ENCODE results near the gene IGSF8. TPM values are rescaled to one million over a fixed set of nuclear protein-coding genes. Genes with fewer than 3 reads are reported as not detected.

Gene IGSF8
- total RNA-seq, 1 donor from 2014 or later, result 33.2 TPM

- Mint-ChIP-seq H3K27me3 (ENCODE audit: low read depth) (peaks cover 39% of the 10 kb centered on the region), H3K4me1 (peaks cover 15% of the 10 kb centered on the region), H3K4me3 (no peak overlapping the region), H3K9me3 (no peaks in the 10 kb centered on the region), H3K27ac (no peak overlapping the region), H3K36me3 (no peaks in the 10 kb centered on the region)
- no peak for DNase-seq (ENCODE audit: low spot score in 2 of 2, unreplicated experiment in 2 of 2)
- TF ChIP-seq CTCF (IDR thresholded peaks at IDR 0.05; ENCODE audit: unreplicated experiment), result no peak
These were observed 49.3 kb downstream of the IGSF8 start for GRCh38 chr1:160049101-160049500.

GRCh38 chr1:160048335-160048734, 50.1 kb downstream of the IGSF8 start:
- Mint-ChIP-seq H3K36me3 (no peaks in the 10 kb centered on the region), H3K27me3 (ENCODE audit: low read depth) (peaks cover 36% of the 10 kb centered on the region), H3K9me3 (no peaks in the 10 kb centered on the region), H3K27ac (no peak overlapping the region), H3K4me3 (no peak overlapping the region), H3K4me1 (peaks cover 15% of the 10 kb centered on the region)
- no peak for TF ChIP-seq CTCF (IDR thresholded peaks at IDR 0.05; ENCODE audit: unreplicated experiment)
- no peak for DNase-seq (ENCODE audit: low spot score in 2 of 2, unreplicated experiment in 2 of 2)

- Mint-ChIP-seq H3K9me3 (no peaks in the 10 kb centered on the region), H3K4me3 (peak overlapping the region; percentile 11), H3K36me3 (no peaks in the 10 kb centered on the region), H3K27ac (no peak overlapping the region), H3K27me3 (ENCODE audit: low read depth) (peaks cover 30% of the 10 kb centered on the region), H3K4me1 (peaks cover 15% of the 10 kb centered on the region)
- no peak for TF ChIP-seq CTCF (IDR thresholded peaks at IDR 0.05; ENCODE audit: unreplicated experiment)
- DNase-seq (ENCODE audit: low spot score in 2 of 2, unreplicated experiment in 2 of 2), result no peak
These were observed 51.1 kb downstream of the IGSF8 start for GRCh38 chr1:160047111-160047991.

GRCh38 chr1:160046494-160047110, 51.8 kb downstream of the IGSF8 start:
- Mint-ChIP-seq H3K4me3 (peak overlapping the region; percentile 11), H3K36me3 (no peaks in the 10 kb centered on the region), H3K4me1 (peaks cover 15% of the 10 kb centered on the region), H3K9me3 (no peaks in the 10 kb centered on the region), H3K27ac (no peak overlapping the region), H3K27me3 (ENCODE audit: low read depth) (peaks cover 23% of the 10 kb centered on the region)
- TF ChIP-seq CTCF (IDR thresholded peaks at IDR 0.05; ENCODE audit: unreplicated experiment), result peak; percentile 54
- no peak for DNase-seq (ENCODE audit: low spot score in 2 of 2, unreplicated experiment in 2 of 2)

- H3K27me3 Mint-ChIP-seq (ENCODE audit: low read depth), result peaks cover 21% of the 10 kb centered on the region
- no peak for DNase-seq (ENCODE audit: low spot score in 2 of 2, unreplicated experiment in 2 of 2)
- H3K4me1 Mint-ChIP-seq, result peaks cover 15% of the 10 kb centered on the region
- H3K4me3 Mint-ChIP-seq, result no peak overlapping the region
- H3K9me3 Mint-ChIP-seq, result no peaks in the 10 kb centered on the region
- H3K36me3 Mint-ChIP-seq, result peaks cover 4% of the 10 kb centered on the region
- TF ChIP-seq CTCF (IDR thresholded peaks at IDR 0.05; ENCODE audit: unreplicated experiment), result no peak
- no peak overlapping the region for H3K27ac Mint-ChIP-seq
These were observed 52.8 kb downstream of the IGSF8 start for GRCh38 chr1:160045653-160046052.

Measured in mesothelial cell of epicardium (in vitro differentiated cells).